ENCODE data around the gene MAN1A1. TPM values are rescaled to one million over a fixed set of nuclear protein-coding genes. Genes with fewer than 3 reads are reported as not detected.

The MAN1A1 gene
- total RNA-seq, 1 donor from 2014 or later: 3.0 TPM

GRCh38 chr6:119360262-119360915 is 10.8 kb upstream of the MAN1A1 start:
- TF ChIP-seq CTCF (conservative IDR thresholded peaks at IDR 0.05): no peak
- H3K27me3 Mint-ChIP-seq (ENCODE audit: low read depth): peaks cover 10% of the 10 kb centered on the region
- DNase-seq (ENCODE audit: low read depth, low spot score): no peak
- H3K36me3 Mint-ChIP-seq (ENCODE audit: low read depth): no peaks in the 10 kb centered on the region
- H3K27ac Mint-ChIP-seq (ENCODE audit: unreplicated experiment): no peak overlapping the region
- no peaks in the 10 kb centered on the region for H3K9me3 Mint-ChIP-seq
- H3K4me3 Mint-ChIP-seq: no peak overlapping the region
- no peaks in the 10 kb centered on the region for H3K4me1 Mint-ChIP-seq

GRCh38 chr6:119355890-119356289 is 6.3 kb upstream of the MAN1A1 start:
- no peak for DNase-seq (ENCODE audit: low read depth, low spot score)
- H3K4me3 Mint-ChIP-seq: no peak overlapping the region
- H3K27me3 Mint-ChIP-seq (ENCODE audit: low read depth): peaks cover 43% of the 10 kb centered on the region
- no peaks in the 10 kb centered on the region for H3K4me1 Mint-ChIP-seq
- H3K9me3 Mint-ChIP-seq: no peaks in the 10 kb centered on the region
- no peak for TF ChIP-seq CTCF (conservative IDR thresholded peaks at IDR 0.05)
- no peaks in the 10 kb centered on the region for H3K36me3 Mint-ChIP-seq (ENCODE audit: low read depth)
- H3K27ac Mint-ChIP-seq (ENCODE audit: unreplicated experiment): no peak overlapping the region

DNA sequence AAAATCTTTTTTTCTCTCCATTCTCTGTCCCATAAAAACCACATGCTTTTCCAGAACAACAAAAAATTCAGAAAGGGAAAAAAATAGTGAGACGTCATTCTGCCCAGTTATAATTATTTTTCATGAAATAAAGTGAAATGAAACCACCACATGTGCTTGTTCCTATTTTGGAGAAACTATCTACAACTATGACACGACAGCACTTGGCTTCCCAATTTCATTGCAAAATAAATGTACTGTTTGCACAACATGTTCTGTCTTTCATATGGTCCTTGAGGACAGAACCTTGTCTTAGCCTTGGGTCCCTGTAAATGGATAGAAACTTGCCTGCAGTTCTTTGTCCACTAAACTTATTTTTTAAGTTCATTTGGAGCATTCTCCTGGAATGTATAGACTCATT is 5.6 kb upstream of the MAN1A1 start:
- Mint-ChIP-seq H3K27me3 (ENCODE audit: low read depth) (peaks cover 51% of the 10 kb centered on the region), H3K4me1 (peaks cover 3% of the 10 kb centered on the region), H3K36me3 (ENCODE audit: low read depth) (no peaks in the 10 kb centered on the region), H3K9me3 (no peaks in the 10 kb centered on the region), H3K4me3 (no peak overlapping the region), H3K27ac (ENCODE audit: unreplicated experiment) (no peak overlapping the region)
- no peak for DNase-seq (ENCODE audit: low read depth, low spot score)
- TF ChIP-seq CTCF (conservative IDR thresholded peaks at IDR 0.05): no peak

DNA sequence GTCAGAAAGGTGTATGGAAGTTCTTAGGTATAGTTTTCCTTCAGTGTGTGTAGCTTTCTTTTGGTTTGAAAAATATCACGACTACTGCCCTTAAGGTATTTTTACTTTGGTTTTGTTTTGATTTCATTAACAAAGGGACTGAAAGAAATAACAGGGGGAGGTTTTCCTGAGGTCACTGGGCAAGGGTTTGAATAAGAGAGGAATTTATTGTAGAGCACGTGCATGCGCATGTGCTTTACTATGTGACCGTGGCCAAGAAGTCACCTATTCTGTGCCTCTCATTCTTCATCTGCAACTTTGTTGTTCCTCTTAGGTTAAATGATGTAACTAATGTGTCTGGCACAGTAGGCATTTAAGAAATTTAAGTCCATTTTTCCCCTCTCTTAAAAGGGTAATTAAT is 4.1 kb upstream of the MAN1A1 start:
- no peak for DNase-seq (ENCODE audit: low read depth, low spot score)
- H3K9me3 Mint-ChIP-seq: no peaks in the 10 kb centered on the region
- H3K36me3 Mint-ChIP-seq (ENCODE audit: low read depth): no peaks in the 10 kb centered on the region
- peaks cover 52% of the 10 kb centered on the region for H3K27me3 Mint-ChIP-seq (ENCODE audit: low read depth)
- H3K27ac Mint-ChIP-seq (ENCODE audit: unreplicated experiment): no peak overlapping the region
- no peak overlapping the region for H3K4me3 Mint-ChIP-seq
- no peak for TF ChIP-seq CTCF (conservative IDR thresholded peaks at IDR 0.05)
- H3K4me1 Mint-ChIP-seq: peaks cover 3% of the 10 kb centered on the region

DNA sequence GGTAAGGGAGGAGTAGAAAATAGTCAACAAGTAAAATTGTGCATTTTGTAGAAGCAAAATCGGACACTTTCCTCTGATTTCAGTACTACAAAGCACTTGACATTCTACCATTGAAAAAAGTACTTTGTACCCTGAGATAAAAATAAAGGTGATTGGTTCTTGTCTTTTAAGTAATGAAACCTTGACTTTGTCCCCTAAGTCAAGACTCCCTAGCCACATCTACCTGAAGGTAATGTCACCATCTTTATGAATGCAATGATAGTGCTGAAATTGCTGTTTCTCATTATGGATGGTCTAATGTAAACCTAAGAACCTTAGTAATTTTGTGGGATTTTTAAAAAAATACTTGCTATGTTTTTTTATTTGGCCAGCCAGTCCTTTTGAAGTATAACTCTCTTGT is 2.4 kb upstream of the MAN1A1 start:
- no peak overlapping the region for H3K4me3 Mint-ChIP-seq
- H3K9me3 Mint-ChIP-seq: no peaks in the 10 kb centered on the region
- peaks cover 10% of the 10 kb centered on the region for H3K4me1 Mint-ChIP-seq
- no peak for TF ChIP-seq CTCF (conservative IDR thresholded peaks at IDR 0.05)
- no peaks in the 10 kb centered on the region for H3K36me3 Mint-ChIP-seq (ENCODE audit: low read depth)
- no peak overlapping the region for H3K27ac Mint-ChIP-seq (ENCODE audit: unreplicated experiment)
- DNase-seq (ENCODE audit: low read depth, low spot score): no peak
- H3K27me3 Mint-ChIP-seq (ENCODE audit: low read depth): peaks cover 66% of the 10 kb centered on the region

Data from neural crest cell (in vitro differentiated cells).